Measurements from ENCODE around the gene ATP7B. TPM values are rescaled to one million over a fixed set of nuclear protein-coding genes. Genes with fewer than 3 reads are reported as not detected.

ATP7B gene
- total RNA-seq (1.8 TPM), polyA plus RNA-seq (1.2 TPM)
- long read RNA-seq, donor 1 = 0 reads
- long read RNA-seq, donor 2 = 0 reads
- long read RNA-seq, donor 3 = 0 reads
- long read RNA-seq, donor 4 = 0 reads
- long read RNA-seq, donor 5 = 0 reads
- long read RNA-seq, donor 6 = 0 reads
- long read RNA-seq, donor 7 = 0 reads
- long read RNA-seq, donor 8 = 0 reads
- long read RNA-seq, donor 9 = 0 reads
- long read RNA-seq, donor 10 = 0 reads

DNA sequence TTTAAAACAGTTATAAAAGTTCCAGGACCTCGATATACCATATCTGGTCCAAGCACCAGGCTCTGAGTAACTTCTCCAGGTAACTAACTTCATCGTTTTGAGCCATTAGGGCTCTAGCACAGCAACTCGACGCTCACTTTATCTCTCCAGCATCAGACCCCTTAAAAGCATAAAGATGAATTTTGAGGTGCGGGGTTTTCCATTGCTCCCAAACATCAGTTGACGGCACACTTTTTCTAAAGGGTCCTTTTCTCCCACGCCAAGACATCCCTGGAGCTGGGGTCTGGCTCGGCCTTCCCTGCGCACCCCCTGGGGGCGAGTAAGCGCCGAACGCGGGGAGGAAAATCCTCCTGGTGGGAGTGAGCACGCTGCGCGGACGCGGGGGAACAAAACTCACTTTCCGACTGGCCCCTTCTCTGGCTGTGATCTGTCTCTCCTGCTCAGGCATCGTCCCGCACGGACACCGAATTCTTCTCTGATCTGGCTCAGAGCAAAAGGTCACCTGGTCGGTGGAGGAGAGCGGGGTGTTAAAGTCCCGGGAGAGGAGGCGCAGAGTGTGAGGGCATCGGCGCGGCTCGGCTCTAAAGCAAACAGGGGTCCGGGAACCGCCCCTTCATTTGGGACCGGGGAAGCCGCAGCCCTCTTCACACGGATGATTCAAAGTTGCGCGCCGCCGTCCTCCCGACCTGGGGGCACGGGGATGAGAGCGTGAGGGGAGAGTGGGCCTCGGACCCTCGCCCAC is at the start of gene ATP7B:
ATP7B (minus strand) TSS at position 561 of the 742 bp plus-strand sequence; CDS start at position 448, 113 bp downstream.
- 4% methylated on average over 46 of the region's 46 CpGs for WGBS
- H3K27me3 ChIP-seq (ENCODE audit: control insufficient read depth in 2 of 2, insufficient read depth in 1 of 2, low read length in 1 of 2) = peaks cover 21 to 41% of the 10 kb centered on the region in 2 donors
- no peaks in the 10 kb centered on the region for H3K36me3 ChIP-seq (ENCODE audit: control insufficient read depth in 2 of 2, insufficient read depth in 2 of 2, low read length in 1 of 2)
- H3K9me3 ChIP-seq (ENCODE audit: control insufficient read depth in 2 of 2, insufficient read depth in 1 of 2, low read length in 1 of 2) = no peaks in the 10 kb centered on the region
- H3K4me3 ChIP-seq (ENCODE audit: low read length in 2 of 2) = peak within 1 kb of the TSS; percentile 67 to 81
- peak within 1 kb of the TSS; percentile 71 to 78 for H3K27ac ChIP-seq (ENCODE audit: low read depth in 1 of 2, low read length in 1 of 2)
- peak in 2 of 9 donors; percentile 10 to 18 for DNase-seq (ENCODE audit: low read depth in 6 of 9, low spot score in 9 of 9)
- H3K4me1 ChIP-seq (ENCODE audit: control insufficient read depth in 2 of 2, insufficient read depth in 2 of 2, low read length in 2 of 2) = peaks cover 2 to 8% of the 10 kb centered on the region in 2 donors

DNA sequence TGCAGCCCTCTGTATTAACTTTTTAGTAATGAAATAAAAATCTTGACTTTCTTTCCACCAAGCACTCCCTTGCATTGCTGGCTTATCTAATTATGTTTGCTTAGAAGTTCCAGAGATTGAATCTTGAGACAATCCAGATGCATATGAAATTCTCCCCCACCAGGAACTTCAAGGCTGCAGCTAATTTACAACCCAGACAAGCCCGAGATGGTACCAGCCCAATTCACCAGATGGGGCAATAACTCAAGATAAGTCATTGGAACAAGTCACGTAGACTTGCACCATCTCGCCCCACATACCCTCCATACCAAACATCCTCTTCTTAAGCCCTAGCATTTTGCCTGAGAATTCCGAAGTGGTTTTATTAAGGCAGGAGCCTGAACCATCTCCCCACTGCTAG is 42.2 kb upstream of the ATP7B start:
- no peak overlapping the region for H3K27ac ChIP-seq (ENCODE audit: low read depth in 1 of 2, low read length in 1 of 2)
- no peaks in the 10 kb centered on the region for H3K4me1 ChIP-seq (ENCODE audit: control insufficient read depth in 2 of 2, insufficient read depth in 2 of 2, low read length in 2 of 2)
- no peak overlapping the region for H3K4me3 ChIP-seq (ENCODE audit: low read length in 2 of 2)
- H3K9me3 ChIP-seq (ENCODE audit: control insufficient read depth in 2 of 2, insufficient read depth in 1 of 2, low read length in 1 of 2) = no peaks in the 10 kb centered on the region
- H3K27me3 ChIP-seq (ENCODE audit: control insufficient read depth in 2 of 2, insufficient read depth in 1 of 2, low read length in 1 of 2) = no peaks in the 10 kb centered on the region
- 91% methylated on average over 4 of the region's 4 CpGs for WGBS
- DNase-seq (ENCODE audit: low read depth in 6 of 9, low spot score in 9 of 9) = no peak
- no peaks in the 10 kb centered on the region for H3K36me3 ChIP-seq (ENCODE audit: control insufficient read depth in 2 of 2, insufficient read depth in 2 of 2, low read length in 1 of 2)

DNA sequence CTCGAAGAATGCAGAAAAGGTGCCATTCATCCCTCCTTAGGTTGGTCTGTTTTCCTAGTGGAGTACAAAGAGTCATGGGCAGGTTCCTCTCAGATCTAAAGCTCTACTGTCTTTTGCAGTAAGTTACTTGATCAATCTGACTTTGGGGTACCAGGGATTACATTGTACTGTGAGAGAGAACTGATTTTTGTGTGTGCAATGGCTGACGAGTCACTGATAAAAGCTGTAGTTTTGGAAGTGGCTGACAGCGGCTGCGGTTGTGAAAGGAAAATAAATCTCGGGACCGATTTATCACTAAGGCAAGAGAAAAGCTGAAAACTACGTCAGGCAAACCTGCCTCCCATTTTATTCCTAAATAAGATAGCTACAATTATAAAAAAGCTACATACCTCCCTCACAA is 40.1 kb upstream of the ATP7B start:
- H3K27me3 ChIP-seq (ENCODE audit: control insufficient read depth in 2 of 2, insufficient read depth in 1 of 2, low read length in 1 of 2) = no peaks in the 10 kb centered on the region
- no peak for DNase-seq (ENCODE audit: low read depth in 6 of 9, low spot score in 9 of 9)
- WGBS = 92% methylated on average over 7 of the region's 7 CpGs
- H3K4me3 ChIP-seq (ENCODE audit: low read length in 2 of 2) = no peak overlapping the region
- H3K9me3 ChIP-seq (ENCODE audit: control insufficient read depth in 2 of 2, insufficient read depth in 1 of 2, low read length in 1 of 2) = no peaks in the 10 kb centered on the region
- H3K27ac ChIP-seq (ENCODE audit: low read depth in 1 of 2, low read length in 1 of 2) = no peak overlapping the region
- no peaks in the 10 kb centered on the region for H3K36me3 ChIP-seq (ENCODE audit: control insufficient read depth in 2 of 2, insufficient read depth in 2 of 2, low read length in 1 of 2)
- no peaks in the 10 kb centered on the region for H3K4me1 ChIP-seq (ENCODE audit: control insufficient read depth in 2 of 2, insufficient read depth in 2 of 2, low read length in 2 of 2)

DNA sequence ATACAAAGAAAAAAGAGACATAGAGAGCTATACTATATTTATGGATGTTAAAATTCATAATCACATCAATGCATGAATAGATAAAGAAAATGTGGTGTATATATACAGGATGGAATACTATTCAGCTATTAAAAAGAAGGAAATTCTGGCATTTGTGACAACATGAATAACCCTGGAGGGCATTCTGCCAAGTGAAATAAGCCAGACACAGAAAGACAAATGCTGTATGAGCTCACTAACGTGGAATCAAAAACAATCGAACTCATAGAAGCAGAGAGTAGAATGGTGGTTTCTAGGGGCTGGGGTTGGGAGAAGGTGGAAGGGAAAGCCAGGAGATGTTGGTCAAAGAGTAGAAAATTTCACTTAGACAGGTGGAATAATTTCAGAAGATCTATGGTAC is 37.3 kb upstream of the ATP7B start:
- H3K4me1 ChIP-seq (ENCODE audit: control insufficient read depth in 2 of 2, insufficient read depth in 2 of 2, low read length in 2 of 2) = no peaks in the 10 kb centered on the region
- no peaks in the 10 kb centered on the region for H3K36me3 ChIP-seq (ENCODE audit: control insufficient read depth in 2 of 2, insufficient read depth in 2 of 2, low read length in 1 of 2)
- 95% methylated on average over 2 of the region's 2 CpGs for WGBS

DNA sequence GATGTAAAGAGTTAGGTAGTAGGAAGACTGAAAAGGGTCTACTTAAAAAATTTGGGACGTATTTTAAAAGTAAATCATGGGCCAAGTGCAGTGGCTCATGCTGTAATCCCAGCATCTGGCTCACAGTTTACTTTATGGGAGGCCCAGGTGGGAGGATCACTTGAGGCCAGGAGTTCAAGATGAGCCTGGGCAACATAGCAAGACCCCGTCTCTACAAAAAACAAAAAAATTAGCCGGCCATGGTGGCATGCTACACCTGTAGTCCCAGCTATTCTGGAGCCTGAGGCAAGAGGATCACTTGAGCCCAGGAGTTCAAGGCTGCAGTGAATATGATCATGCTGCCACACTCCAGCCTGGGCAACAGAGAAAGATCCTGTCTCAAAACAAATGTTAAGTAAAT is 36.2 kb upstream of the ATP7B start:
- Histone ChIP-seq H3K36me3 (ENCODE audit: control insufficient read depth in 2 of 2, insufficient read depth in 2 of 2, low read length in 1 of 2) (no peaks in the 10 kb centered on the region), H3K4me1 (ENCODE audit: control insufficient read depth in 2 of 2, insufficient read depth in 2 of 2, low read length in 2 of 2) (no peaks in the 10 kb centered on the region), H3K4me3 (ENCODE audit: low read length in 2 of 2) (no peak overlapping the region), H3K9me3 (ENCODE audit: control insufficient read depth in 2 of 2, insufficient read depth in 1 of 2, low read length in 1 of 2) (no peaks in the 10 kb centered on the region), H3K27me3 (ENCODE audit: control insufficient read depth in 2 of 2, insufficient read depth in 1 of 2, low read length in 1 of 2) (no peaks in the 10 kb centered on the region), H3K27ac (ENCODE audit: low read depth in 1 of 2, low read length in 1 of 2) (no peak overlapping the region)
- DNase-seq (ENCODE audit: low read depth in 6 of 9, low spot score in 9 of 9) = no peak
- 98% methylated on average over 3 of the region's 3 CpGs for WGBS

More for the DNA sequence above, 37.3 kb upstream of the ATP7B start:
- H3K27me3 ChIP-seq (ENCODE audit: control insufficient read depth in 2 of 2, insufficient read depth in 1 of 2, low read length in 1 of 2) = no peaks in the 10 kb centered on the region
- H3K4me3 ChIP-seq (ENCODE audit: low read length in 2 of 2) = no peak overlapping the region
- no peak overlapping the region for H3K27ac ChIP-seq (ENCODE audit: low read depth in 1 of 2, low read length in 1 of 2)
- no peak for DNase-seq (ENCODE audit: low read depth in 6 of 9, low spot score in 9 of 9)
- no peaks in the 10 kb centered on the region for H3K9me3 ChIP-seq (ENCODE audit: control insufficient read depth in 2 of 2, insufficient read depth in 1 of 2, low read length in 1 of 2)

DNA sequence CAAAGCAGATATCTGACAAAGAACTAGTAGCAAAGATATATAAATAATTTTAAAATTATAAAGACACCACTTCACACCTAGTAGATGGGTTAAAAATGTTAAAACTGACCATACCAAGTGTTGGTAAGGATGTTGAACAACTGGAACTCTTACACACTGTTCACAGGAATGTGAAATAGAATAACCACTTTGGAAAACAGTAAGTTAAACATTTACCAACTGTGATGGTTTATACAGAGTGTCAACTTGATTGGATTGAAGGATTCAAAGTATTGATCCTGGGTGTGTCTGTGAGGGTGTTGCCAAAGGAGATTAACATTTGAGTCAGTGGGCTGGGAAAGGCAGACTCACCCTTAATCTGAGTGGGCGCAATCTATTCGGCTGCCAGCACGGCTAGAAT is 32.4 kb upstream of the ATP7B start:
- H3K4me3 ChIP-seq (ENCODE audit: low read length in 2 of 2) = no peak overlapping the region
- 98% methylated on average over 3 of the region's 3 CpGs for WGBS
- no peaks in the 10 kb centered on the region for H3K27me3 ChIP-seq (ENCODE audit: control insufficient read depth in 2 of 2, insufficient read depth in 1 of 2, low read length in 1 of 2)
- H3K27ac ChIP-seq (ENCODE audit: low read depth in 1 of 2, low read length in 1 of 2) = no peak overlapping the region
- H3K9me3 ChIP-seq (ENCODE audit: control insufficient read depth in 2 of 2, insufficient read depth in 1 of 2, low read length in 1 of 2) = no peaks in the 10 kb centered on the region
- H3K36me3 ChIP-seq (ENCODE audit: control insufficient read depth in 2 of 2, insufficient read depth in 2 of 2, low read length in 1 of 2) = no peaks in the 10 kb centered on the region
- no peak for DNase-seq (ENCODE audit: low read depth in 6 of 9, low spot score in 9 of 9)
- no peaks in the 10 kb centered on the region for H3K4me1 ChIP-seq (ENCODE audit: control insufficient read depth in 2 of 2, insufficient read depth in 2 of 2, low read length in 2 of 2)

DNA sequence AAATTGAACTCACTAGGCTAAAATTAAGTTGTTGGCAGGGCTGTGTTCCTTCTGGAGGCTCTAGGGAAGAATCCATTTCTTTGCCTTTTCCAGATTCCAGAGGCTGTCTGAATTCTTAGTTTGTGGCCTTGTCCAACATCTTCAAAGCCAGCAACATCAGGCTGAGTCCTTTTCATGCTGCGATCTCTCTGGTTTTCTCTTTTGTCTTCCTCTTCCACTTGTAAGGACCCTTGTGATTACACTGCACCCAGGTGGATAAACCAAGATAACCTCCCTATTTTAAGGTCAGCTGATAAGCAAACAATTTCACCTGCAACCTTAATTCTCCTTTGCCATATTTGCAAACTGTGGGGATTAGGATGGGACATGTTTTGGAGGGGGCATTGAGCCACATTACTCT is 24.8 kb upstream of the ATP7B start:
- Histone ChIP-seq H3K27me3 (ENCODE audit: control insufficient read depth in 2 of 2, insufficient read depth in 1 of 2, low read length in 1 of 2) (no peaks in the 10 kb centered on the region), H3K4me3 (ENCODE audit: low read length in 2 of 2) (no peak overlapping the region), H3K27ac (ENCODE audit: low read depth in 1 of 2, low read length in 1 of 2) (no peak overlapping the region), H3K36me3 (ENCODE audit: control insufficient read depth in 2 of 2, insufficient read depth in 2 of 2, low read length in 1 of 2) (peaks cover 0 to 4% of the 10 kb centered on the region in 2 donors), H3K9me3 (ENCODE audit: control insufficient read depth in 2 of 2, insufficient read depth in 1 of 2, low read length in 1 of 2) (no peaks in the 10 kb centered on the region), H3K4me1 (ENCODE audit: control insufficient read depth in 2 of 2, insufficient read depth in 2 of 2, low read length in 2 of 2) (no peaks in the 10 kb centered on the region)
- DNase-seq (ENCODE audit: low read depth in 6 of 9, low spot score in 9 of 9) = no peak
- WGBS = 94% methylated on average over 1 of the region's 1 CpG

DNA sequence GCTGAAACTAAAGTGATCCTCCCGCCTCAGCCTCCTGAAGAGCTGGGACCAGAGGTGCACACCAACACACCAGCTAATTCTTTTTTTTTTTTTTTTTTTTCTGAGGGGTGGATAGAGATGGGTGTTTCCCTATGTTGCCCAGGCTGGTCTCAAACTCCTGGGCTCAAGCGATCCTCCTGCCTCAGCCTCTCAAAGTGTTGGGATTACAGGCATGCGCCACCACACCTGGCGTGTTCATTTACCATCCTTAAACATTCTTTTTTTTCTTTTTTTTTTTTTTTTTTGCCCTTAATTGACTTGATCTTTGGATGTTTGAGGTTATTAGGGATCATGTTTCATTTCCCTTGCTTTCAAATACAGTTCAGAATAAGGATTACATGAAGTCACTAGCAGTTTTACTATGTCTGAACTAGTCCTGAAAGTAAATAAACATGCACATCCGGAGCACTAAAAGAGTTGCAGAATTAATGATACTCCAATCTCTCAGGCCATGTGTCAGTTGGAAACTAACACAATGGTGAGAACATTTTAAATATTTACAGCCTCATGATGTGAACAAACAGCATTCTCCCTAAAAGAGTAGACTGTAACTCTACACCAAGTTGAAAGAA is 23.5 kb upstream of the ATP7B start:
- Histone ChIP-seq H3K4me1 (ENCODE audit: control insufficient read depth in 2 of 2, insufficient read depth in 2 of 2, low read length in 2 of 2) (no peaks in the 10 kb centered on the region), H3K27me3 (ENCODE audit: control insufficient read depth in 2 of 2, insufficient read depth in 1 of 2, low read length in 1 of 2) (no peaks in the 10 kb centered on the region), H3K4me3 (ENCODE audit: low read length in 2 of 2) (no peak overlapping the region), H3K36me3 (ENCODE audit: control insufficient read depth in 2 of 2, insufficient read depth in 2 of 2, low read length in 1 of 2) (peaks cover 3 to 11% of the 10 kb centered on the region in 2 donors), H3K27ac (ENCODE audit: low read depth in 1 of 2, low read length in 1 of 2) (no peak overlapping the region), H3K9me3 (ENCODE audit: control insufficient read depth in 2 of 2, insufficient read depth in 1 of 2, low read length in 1 of 2) (no peaks in the 10 kb centered on the region)
- 92% methylated on average over 5 of the region's 5 CpGs for WGBS
- DNase-seq (ENCODE audit: low read depth in 6 of 9, low spot score in 9 of 9) = no peak

DNA sequence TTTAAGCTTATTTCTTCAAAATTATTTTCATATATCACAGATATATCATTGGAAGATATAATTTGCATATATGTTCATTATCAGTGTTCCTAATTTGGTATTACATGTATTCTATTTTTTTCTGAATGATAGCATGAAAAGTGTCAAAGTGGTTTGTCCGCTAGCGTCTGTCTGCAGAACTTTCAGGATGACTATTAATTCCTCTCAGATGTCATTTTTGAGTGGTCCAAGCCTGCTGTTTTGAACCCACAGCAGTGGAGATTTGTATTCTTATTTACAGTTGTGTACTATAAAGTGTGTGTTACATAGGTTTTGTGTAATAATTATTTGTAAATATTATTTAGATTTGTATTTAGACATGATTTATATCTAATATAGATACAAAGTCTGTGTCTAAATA is 21.8 kb upstream of the ATP7B start:
- 96% methylated on average over 2 of the region's 2 CpGs for WGBS
- Histone ChIP-seq H3K36me3 (ENCODE audit: control insufficient read depth in 2 of 2, insufficient read depth in 2 of 2, low read length in 1 of 2) (peaks cover 15 to 22% of the 10 kb centered on the region in 2 donors), H3K4me1 (ENCODE audit: control insufficient read depth in 2 of 2, insufficient read depth in 2 of 2, low read length in 2 of 2) (no peaks in the 10 kb centered on the region), H3K27me3 (ENCODE audit: control insufficient read depth in 2 of 2, insufficient read depth in 1 of 2, low read length in 1 of 2) (no peaks in the 10 kb centered on the region), H3K27ac (ENCODE audit: low read depth in 1 of 2, low read length in 1 of 2) (no peak overlapping the region), H3K4me3 (ENCODE audit: low read length in 2 of 2) (no peak overlapping the region), H3K9me3 (ENCODE audit: control insufficient read depth in 2 of 2, insufficient read depth in 1 of 2, low read length in 1 of 2) (no peaks in the 10 kb centered on the region)
- DNase-seq (ENCODE audit: low read depth in 6 of 9, low spot score in 9 of 9) = no peak

Measured in thymus (tissue), 14 donors.